ENCODE results near the gene IGFL2.

GRCh38 chr19:46205183-46205984, 57.3 kb downstream of the IGFL2 start:
- TF ChIP-seq, protein P1, sequence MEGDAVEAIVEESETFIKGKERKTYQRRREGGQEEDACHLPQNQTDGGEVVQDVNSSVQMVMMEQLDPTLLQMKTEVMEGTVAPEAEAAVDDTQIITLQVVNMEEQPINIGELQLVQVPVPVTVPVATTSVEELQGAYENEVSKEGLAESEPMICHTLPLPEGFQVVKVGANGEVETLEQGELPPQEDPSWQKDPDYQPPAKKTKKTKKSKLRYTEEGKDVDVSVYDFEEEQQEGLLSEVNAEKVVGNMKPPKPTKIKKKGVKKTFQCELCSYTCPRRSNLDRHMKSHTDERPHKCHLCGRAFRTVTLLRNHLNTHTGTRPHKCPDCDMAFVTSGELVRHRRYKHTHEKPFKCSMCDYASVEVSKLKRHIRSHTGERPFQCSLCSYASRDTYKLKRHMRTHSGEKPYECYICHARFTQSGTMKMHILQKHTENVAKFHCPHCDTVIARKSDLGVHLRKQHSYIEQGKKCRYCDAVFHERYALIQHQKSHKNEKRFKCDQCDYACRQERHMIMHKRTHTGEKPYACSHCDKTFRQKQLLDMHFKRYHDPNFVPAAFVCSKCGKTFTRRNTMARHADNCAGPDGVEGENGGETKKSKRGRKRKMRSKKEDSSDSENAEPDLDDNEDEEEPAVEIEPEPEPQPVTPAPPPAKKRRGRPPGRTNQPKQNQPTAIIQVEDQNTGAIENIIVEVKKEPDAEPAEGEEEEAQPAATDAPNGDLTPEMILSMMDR (IDR thresholded peaks at IDR 0.05 in 8 of 11, conservative IDR thresholded peaks at IDR 0.05 in 3 of 11) = no peak
- TF ChIP-seq POLR2AphosphoS5 (IDR thresholded peaks at IDR 0.05) = no peak
